NCI-H748 (cell line): ENCODE data around the gene PCED1B.
"Not testable (repeated sequence)": the region's sequence is repeated elsewhere in the genome, so short reads cannot be mapped to it uniquely, and the experiment has no call there.

ENCODE experiments used
- DNase-seq: peaks from one replicate; lab custom pipeline; 2025; ENCODE audit not compliant: unreplicated experiment; lab: John Stamatoyannopoulos, UW

Gene PCED1B, protein sequence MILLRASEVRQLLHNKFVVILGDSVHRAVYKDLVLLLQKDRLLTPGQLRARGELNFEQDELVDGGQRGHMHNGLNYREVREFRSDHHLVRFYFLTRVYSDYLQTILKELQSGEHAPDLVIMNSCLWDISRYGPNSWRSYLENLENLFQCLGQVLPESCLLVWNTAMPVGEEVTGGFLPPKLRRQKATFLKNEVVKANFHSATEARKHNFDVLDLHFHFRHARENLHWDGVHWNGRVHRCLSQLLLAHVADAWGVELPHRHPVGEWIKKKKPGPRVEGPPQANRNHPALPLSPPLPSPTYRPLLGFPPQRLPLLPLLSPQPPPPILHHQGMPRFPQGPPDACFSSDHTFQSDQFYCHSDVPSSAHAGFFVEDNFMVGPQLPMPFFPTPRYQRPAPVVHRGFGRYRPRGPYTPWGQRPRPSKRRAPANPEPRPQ

DNA sequence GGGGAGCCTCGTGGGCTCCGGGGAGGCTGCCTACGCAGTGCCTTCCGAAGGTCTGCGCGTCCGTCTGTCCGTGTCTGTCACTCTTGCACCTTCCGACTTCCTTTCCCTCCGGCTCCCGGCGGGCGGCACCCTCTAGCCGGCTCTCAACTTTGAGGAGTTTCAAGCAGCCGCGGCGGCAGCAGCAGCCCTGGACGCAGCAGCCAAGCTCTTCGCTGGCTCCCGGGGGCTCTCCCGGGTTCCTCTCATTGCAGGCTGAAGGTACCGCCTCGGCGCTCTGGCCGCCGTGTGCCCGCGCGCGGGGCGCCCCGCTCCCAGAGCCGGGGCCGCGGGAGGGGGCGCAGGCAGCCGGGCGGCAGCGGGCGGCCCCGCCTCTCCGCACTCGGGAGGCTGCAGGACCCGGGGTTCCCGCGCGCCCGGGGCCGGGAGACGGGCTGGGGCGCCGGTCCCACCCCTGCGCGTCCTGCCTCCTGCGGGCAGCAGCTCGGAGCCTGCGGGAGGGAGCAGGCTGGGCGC is at the start of gene PCED1B, which contains the start of gene AMIGO2:
Gene PCED1B, plus strand, starts transcription at position 154 of the 513 bp plus-strand sequence. CDS start 155,443 bp downstream, outside the sequence.
Gene AMIGO2, minus strand, starts transcription at position 492 of the 513 bp plus-strand sequence. CDS start 957 bp downstream, outside the sequence.
- peak; percentile 79 for DNase-seq

DNA sequence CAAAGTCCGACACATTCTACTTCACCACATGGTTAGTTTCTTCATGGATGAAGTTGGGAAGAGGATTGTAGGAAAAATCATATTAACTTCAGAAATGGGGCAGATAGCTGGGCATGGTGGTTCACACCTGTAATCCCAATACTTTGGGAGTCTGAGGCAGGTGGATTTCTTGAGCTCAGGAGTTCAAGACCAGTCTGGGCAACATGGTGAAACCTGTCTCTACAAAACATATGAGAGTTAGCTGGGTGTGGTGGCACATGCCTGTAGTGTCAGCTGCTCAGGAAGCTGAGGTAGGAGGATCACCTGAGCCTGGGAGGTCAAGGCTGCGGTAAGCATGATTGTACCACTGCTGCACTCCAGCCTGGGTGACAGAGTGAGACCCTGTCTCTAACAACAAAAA is 49.5 kb upstream of the PCED1B start:
- DNase-seq: no peak

DNA sequence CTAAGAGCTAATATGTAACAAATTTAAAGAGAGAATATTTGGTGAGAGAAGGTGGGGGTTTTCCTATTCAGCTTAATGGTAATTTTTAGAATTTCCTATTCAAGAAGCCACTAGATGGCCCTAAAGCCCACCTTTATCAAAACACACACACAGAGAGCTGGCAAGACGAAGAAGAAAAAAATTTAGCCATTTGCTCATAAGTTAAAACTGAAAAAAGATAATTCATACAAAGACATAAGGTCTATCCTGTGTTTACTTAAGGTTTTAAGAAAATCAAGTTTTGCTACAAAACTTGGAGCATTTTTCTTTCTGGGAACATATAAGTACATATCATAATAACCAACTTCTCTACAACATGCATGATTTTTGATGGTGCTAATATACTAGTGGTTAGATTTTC is 46.8 kb upstream of the PCED1B start:
- peak; percentile 66 for DNase-seq

DNA sequence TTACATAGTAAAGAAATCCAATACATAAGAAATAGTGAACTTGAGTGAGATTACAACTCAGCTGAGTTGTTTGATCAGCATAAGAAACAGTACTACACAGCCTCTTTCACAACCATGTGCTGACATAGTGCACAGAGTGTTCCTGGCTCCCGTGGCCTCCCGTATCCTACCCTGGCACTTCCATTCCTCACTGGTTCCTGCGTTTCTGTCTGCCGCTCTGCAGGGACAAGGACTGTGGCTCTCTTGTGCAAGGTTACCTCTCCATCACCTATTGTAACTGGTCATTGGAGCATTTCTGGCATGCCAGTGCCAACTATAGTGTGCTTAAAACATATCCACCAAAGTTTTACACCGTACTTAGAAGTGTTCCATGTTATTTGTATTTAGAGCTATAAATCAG is 46.3 kb upstream of the PCED1B start:
- peak; percentile 24 for DNase-seq

DNA sequence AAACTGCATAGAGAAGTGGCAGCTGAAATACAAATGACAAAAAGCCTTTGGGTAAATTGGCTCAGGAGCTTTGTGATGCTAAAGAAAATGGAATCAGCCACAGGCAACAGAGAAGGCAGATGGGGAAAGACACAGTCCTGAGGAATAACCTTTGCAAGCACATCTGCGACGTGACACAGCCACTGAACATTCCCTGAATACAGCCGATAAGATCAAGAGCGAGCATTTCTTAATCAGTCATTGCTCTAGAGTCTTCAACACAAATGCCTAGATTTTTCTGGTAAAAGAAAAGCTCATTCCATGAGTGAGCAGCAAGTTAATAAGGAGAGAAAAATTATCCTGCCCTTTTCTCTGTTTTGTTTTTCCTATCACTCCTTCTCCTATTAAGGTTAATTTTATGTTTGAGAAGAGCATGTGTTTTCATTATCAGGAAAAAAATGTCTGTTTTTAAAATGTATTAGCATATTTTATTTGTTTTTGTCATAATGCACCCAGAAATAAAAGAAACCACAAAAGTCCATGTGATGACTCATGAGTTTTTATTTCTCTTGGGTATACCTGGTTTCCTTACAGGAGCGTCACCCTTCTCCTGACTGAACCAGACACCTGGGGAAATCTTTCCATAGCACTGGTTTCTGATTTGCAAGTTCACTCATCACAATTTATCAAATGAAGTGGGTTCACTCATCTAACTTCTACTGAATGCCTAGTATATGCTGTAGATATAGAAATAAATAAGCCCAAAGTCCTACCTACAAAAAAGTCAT is 45.4 kb upstream of the PCED1B start:
- no peak for DNase-seq

DNA sequence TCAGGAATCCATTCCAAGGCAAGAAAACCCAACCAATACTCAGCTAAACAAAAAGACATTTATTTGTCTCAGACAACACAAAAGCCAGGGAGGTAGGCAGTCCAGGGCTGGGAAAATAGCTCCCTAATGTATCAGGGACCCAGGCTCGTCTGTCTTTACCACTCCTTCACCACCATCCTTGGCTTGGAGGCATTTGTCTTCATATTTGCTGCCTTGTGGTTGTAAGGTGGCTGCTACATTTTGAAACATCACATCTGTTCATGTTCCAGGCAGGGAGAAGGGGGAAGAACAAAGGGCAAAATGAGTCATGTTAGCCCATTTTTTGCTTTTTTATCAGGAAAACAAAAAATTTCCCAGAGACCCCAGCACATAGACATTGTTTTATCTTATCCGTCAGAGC is 44.8 kb upstream of the PCED1B start:
- no peak for DNase-seq

DNA sequence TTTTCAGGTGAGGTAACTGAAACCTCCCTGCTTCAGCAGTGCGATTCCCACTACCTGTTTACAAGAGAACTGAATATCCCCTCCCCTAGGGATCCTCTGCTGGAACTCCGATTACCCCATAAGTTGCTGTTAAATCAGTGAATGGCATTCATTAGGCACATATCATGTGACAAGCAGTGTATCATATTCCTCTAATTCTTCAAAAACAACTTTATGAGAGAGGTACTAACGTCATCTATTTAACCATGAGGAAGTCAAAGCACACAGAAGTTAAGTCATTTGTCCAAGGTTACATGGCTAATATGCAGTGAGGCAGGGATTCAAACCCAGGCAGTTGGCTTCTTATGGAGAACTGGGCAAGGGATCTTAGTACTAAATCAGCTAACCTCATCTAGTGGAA is 43.9 kb upstream of the PCED1B start:
- DNase-seq: peak; percentile 20

DNA sequence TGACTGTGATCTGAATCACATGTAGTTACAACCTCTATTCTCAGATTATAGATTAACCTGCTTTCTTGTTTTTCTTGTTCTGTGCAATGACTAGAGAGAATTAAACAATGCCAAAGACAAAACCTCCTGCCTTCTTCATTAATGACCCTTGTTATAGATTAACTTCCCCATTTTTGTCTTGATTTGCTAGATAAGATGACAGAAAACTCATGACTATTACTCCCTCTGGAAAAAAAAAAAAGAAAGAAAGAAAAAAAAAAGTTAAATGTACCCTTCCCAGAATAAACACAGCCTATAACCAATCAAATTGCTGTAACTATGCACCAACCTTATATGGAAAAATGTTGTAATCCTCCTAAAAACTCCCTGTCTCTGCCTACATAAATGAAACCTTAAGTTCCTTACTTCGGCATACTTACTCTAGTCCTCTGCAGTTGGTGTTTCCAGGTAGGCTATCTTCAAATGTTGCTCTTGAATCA is 41.1 kb upstream of the PCED1B start:
- no peak for DNase-seq

DNA sequence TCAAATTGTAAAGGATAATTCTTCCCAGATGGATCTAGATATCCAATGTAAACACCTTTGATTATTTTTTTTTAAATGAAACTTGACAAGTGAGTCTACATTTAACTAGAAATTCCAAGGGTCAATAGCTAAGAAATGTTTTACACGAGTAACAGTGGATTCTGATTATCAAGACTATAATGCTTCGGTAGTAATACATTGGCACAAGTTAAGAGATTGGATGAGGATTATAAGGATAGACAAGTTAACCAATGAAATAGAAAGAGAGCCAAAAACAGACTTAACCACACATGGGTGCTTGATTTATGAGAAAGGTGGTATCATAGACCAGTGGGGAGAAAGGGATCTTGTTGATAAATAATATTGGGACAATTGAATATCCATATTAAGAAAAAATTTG is 40.3 kb upstream of the PCED1B start:
- no peak for DNase-seq

DNA sequence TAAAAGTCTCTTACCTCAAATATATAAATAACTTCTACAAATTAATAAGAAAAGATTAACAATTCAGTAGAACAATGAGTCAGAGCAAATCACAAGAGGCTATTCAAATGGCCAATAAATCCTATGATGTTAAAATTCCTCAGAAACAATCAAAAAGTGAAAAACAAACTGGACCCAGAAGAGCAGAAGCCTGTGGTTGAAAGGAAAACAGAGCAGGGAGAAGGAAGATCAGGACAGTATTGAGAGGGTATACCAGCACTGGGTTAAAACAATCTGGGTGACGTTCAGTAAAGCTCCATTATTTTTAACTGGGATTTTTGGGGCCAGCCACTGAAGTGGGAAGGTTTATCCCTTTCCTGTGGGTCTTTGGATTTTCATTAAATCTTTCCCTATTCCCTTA is 39.7 kb upstream of the PCED1B start:
- no peak for DNase-seq

DNA sequence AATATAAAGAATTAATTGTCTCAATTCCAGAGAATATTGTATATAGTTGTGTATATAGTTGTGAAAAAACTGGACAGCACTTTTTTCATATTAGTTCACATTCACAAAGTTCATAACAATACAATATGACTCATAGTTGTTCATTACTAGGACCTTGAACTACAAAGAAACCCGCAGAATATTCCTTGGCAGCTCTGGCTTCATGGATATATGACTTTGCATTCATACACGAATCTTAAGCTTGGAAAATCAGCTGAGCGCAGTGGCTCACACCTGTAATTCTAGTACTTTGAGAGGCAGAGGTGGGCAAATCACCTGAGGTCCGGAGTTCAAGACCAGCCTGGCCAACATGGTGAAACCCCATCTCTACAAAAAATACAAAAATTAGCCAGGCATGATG is 38.1 kb upstream of the PCED1B start:
- no peak for DNase-seq

DNA sequence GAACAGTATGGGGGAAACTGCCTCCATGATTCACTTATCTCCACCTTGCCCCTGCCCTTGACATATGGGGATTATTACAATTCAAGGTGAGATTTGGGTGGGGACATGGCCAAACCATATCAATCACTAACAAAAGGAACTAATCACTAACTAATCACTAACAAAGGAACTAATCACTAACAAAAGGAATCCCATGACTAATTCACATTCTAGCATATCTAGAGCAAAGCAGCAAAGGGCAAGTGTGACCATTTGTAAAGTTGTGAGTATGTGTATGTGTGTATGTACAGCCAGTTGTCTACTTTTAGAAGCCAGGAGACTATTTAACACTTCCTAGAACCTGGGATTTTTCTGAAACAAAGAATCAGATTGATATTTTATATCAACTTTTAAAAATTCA is 30.9 kb upstream of the PCED1B start:
- no peak for DNase-seq

DNA sequence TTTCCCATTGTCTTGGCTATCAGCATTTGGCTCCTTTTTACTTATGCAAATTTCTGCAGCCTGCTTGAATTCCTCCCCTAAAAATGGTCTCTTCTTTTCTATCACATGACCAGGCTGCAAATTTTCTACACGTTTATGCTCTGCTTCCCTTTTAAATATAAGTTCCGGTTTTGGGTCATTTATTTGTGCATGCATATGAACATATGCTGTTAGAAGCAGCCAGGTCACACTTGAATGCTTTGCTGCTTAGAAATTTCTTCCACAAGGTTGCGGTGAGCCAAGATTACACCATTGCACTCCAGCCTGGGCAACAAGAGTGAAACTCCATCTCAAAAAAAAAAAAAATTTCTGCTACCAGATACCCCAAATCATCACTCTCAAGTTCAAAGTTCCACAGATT is 28.1 kb upstream of the PCED1B start:
- DNase-seq: not testable (repeated sequence)

DNA sequence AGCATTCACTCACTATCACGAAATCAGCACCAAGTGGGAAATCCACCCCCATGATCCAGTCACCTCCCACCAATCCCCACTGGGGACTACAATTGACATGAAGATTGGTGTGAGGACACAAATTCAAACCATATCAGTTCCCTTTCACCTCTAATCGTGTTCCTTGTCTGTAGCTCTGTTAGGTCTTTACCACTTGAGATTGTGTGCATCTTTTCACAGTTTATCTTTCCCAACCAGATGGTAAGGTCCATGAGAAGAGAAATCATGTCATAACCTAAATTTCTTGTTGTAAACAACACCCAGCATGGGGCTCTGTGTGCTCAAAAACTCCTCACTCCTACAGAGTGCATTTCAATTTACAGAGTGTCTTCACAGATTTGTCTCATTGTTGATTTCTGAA is 27.1 kb upstream of the PCED1B start:
- no peak for DNase-seq

DNA sequence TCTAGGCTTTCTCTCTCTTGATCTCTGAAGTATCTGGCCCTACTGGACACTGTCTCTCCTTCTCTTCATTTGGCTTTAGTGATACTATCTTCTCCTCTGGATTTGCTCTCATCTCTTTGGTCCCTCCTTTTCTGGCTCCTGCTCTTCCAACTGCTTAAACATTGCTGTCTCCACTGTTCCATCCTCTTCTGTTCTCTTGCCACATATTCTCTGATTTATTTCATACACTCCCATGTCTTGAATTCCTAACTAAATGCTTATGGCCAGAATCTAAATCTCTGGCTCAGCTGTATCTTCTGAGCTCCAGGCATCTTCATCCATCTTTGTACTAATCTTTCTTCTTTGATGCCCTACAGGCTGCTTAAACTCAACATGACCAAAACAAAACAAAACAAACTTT is 25.5 kb upstream of the PCED1B start:
- no peak for DNase-seq

DNA sequence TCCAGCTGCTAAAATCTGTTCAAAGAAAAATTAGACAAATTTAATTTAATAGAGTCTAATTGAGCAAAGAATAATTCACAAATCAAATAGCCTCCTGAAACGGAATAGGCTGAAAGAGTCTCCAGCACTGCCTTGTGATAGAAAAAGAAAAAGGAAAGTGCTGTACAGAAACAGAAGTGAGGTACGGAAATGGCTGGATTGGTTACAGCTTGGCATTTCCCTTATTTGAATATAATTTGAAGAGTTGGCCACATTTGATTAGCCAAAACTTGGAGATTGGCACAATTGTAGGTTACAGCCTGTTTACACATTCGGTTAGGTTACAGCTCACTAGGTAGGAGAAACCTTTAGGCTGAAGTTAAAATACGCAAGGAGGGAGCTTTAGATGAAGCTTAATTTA is 24.8 kb upstream of the PCED1B start:
- no peak for DNase-seq

DNA sequence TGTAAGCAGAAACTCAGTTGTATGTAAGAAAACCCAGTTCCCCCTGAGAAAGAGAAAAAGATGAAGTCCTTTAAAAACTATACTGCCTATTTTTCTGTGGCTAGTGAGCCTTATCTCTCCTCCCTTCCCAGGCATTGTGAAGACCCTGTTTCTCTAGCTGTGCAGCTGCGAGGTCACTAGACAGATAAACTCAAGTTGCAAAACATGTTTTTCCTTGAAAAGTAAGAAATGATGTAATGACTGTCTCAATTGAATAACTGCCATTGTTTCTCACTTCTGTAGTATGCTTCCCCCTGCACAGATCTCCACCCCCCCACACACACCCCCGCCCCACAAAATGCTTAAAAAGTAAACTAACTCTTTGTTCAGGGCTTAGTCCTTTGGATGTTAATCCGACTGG is 23.6 kb upstream of the PCED1B start:
- DNase-seq: not testable (repeated sequence)

DNA sequence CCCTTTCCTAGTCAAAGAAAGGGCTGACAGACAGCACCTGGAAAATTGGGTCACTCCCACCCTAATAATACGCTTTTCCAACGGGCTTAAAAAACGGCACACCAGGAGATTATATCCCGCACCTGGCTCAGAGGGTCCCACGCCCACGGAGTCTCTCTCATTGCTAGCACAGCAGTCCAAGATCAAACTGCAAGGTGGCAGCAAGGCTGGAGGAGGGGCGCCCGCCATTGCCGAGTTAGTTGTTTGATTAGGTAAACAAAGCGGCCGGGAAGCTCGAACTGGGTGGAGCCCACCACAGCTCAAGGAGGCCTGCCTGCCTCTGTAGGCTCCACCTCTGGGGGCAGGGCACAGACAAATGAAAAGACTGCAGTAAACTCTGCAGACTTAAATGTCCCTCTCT is 22.5 kb upstream of the PCED1B start:
- not testable (repeated sequence) for DNase-seq

DNA sequence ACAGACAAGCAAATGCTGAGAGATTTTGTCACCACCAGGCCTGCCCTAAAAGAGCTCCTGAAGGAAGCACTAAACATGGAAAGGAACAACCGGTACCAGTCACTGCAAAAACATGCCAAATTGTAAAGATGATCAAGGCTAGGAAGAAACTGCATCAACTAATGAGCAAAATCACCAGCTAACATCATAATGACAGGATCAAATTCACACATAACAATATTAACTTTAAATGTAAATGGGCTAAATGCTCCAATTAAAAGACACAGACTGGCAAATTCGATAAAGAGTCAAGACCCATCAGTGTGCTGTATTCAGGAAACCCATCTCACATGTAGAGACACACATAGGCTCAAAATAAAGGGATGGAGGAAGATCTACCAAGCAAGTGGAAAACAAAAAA is 20.8 kb upstream of the PCED1B start:
- not testable (repeated sequence) for DNase-seq

DNA sequence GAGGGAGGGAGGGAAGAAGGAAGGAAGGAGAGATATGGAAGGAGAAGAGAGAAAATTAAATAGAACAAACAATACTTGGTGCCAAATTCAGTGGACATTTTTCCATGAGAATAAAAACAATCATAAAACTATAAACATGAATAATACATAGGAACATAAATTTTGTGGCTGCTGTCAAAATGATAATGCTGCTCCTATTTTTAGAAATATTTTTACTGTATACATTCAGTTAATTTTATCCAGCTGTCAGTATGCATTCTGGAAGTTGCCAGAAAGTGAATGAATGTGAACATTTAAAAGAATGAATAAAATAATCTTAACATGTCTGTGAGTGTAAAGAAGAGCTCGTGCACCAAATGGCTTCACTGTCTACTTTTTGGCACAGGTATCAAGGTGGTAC is 13.9 kb upstream of the PCED1B start:
- DNase-seq: no peak

DNA sequence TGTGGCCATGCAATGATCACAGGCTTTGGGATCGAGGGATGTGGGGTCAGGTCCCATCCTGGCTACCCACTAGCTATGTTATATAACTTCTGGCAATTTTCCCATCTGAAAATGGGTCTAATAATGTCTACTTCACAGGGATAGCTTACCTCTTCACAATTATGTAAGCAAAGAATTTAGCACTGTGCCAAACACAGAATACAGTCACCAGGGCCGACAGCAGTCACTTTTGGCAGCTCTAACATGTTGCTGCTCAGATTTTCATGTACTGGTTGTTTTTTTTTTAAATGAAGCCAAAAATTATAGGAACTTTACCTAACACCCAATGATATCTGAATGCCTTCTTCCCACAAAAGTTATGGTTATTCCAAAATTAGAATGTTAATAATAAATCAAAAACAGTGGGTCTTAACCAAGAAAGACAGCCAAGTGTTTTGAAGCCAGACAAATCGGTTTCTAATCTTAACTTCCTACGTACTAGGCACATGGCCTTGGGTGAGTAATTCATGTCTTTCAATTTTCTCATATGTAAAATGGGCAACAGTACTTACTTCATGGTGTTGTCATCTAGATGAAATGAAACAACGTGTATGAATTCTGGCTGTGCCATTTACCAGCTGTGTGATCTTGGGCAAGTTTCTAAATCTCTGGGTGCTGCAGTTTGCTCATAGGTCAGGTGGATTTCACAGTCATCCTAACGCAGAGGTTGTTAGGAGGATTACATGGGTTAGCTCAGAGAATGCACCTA is 13.0 kb upstream of the PCED1B start:
- no peak for DNase-seq
